C4-2B (cell line): ENCODE results near the gene CYP19A1.

Experiments used
- CTCF ChIP-seq: fragments of 450-650 bp; conservative IDR thresholded peaks from 2 replicates; pipeline ENCODE4 v1.5.1; 2017; ENCODE audit warnings: mild to moderate bottlenecking
- ZFX ChIP-seq: fragments of 450-650 bp; IDR thresholded peaks from 2 replicates; pipeline ENCODE4 v1.6.1; 2017

DNA sequence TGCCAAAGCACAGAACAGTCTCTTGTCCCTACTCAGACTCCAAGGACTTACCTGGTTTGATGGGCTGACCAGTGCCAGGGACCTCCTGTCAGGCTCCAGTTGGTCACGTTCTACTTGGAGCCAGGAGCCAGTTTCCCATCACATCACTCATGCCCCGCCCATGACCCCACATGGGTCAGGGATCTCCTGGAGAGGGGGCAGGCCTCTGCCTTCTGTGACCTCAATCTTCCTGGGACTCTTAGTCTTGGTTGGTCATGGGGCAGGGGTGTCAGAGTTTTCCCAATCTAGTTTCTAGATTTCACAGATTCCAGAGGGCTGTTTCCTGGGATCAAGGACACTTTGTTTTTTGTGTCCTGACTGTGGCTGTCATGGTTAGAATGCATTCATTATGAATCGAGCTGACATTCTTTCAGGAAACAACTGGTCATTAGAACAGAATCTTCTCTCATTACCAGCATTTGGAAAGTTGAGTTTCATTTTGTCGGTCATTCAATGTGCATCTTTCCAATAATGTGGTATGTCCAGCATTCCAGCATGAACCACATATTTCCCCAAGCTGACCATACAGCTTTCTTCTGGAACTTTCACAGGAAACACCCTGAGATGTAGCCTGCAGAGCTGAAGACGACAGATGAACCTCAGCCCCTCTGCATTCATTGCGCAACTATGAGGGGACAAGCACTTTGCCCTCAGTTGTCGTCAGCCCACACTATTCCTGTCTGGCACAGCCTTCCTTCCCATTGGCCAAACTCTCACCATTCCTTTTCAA lies 19.8 kb downstream of the CYP19A1 start:
- TF ChIP-seq CTCF (no peak), ZFX (no peak)
